H1 (cell line): ENCODE results near the gene BMF. TPM values are rescaled to one million over a fixed set of nuclear protein-coding genes. Genes with fewer than 3 reads are reported as not detected.

Source experiments
- BCL11A ChIP-seq, 2 experiments: IDR thresholded peaks; one replicate each; pipeline ENCODE4 v1.6.1; 2011; ENCODE audit warnings: low read depth in 2 of 2, low read length in 2 of 2, mild to moderate bottlenecking in 2 of 2
- BRCA1 ChIP-seq: IDR thresholded peaks from 2 replicates; pipeline ENCODE4 v1.6.1; 2012; ENCODE audit warnings: low read depth, low read length, improper control_type of control experiment
- CBX5 ChIP-seq: fragments of 300-800, 300-1000 bp; sonication (generic); IDR thresholded peaks from 2 replicates; pipeline ENCODE4 v1.7.1; 2016; ENCODE audit warnings: antibody characterized with exemption, low read length, low read depth
- EZH2 ChIP-seq: fragments of 200-600 bp; sonication (generic); IDR thresholded peaks from 2 replicates; pipeline ENCODE4 v1.7.1; 2012; ENCODE audit warnings: low read depth, mild to moderate bottlenecking, moderate library complexity, low read length, inconsistent platforms; ENCODE audit not compliant: severe bottlenecking
- KDM4A ChIP-seq: IDR thresholded peaks from one replicate; pipeline ENCODE4 v1.7.1; 2012; ENCODE audit warnings: low read depth, mild to moderate bottlenecking, moderate library complexity, low read length, inconsistent platforms; ENCODE audit not compliant: severe bottlenecking
- MAFK ChIP-seq: IDR thresholded peaks from 2 replicates; pipeline ENCODE4 v1.6.1; 2012; ENCODE audit warnings: low read depth, mild to moderate bottlenecking, improper control_type of control experiment, low read length
- TCF12 ChIP-seq: IDR thresholded peaks from 2 replicates; pipeline ENCODE4 v1.6.1; 2011; ENCODE audit warnings: low read depth, mild to moderate bottlenecking, low read length
- polyA plus RNA-seq, 7 experiments: library from polyadenylated mRNA; depleted of rRNA in 3 of 7; stranded (reverse) in 5 of 7; unstranded in 2 of 7; fragments of >200 nt in 5 of 7; fragments of 200-250 nt in 2 of 7; gene quantifications; 1 replicate in 5 of 7; 2 replicates in 1 of 7; 4 replicates in 1 of 7; pipeline versions ENCODE4 v1.2.1 to v1.2.3, GENCODE V29; 2011 to 2013; ENCODE audit warnings: missing spikeins in 2 of 7, mixed read lengths in 2 of 7
- total RNA-seq: library from RNA; stranded (reverse); fragmentation: NEBNext Ultra II Directional; extraction: Animal tissue kit (Norgen Biotek cat#: 25700); gene quantifications from 2 replicates; pipeline ENCODE4 v1.2.1, GENCODE V29; 2021
- TF ChIP-seq, protein P1 (sequence below): fragments of 300-600 bp; sonication (generic); IDR thresholded peaks from 2 replicates; pipeline ENCODE4 v1.7.1; 2012; ENCODE audit warnings: low read length, moderate library complexity, mild to moderate bottlenecking, inconsistent platforms; ENCODE audit not compliant: insufficient replicate concordance
- TF ChIP-seq, protein P2 (sequence below): IDR thresholded peaks from 2 replicates; pipeline ENCODE4 v1.6.1; 2012; ENCODE audit warnings: inconsistent platforms

Gene BMF
- total and polyA plus RNA-seq, 2 of the 8 experiments (the other 6 are each of a cell fraction or from before 2014, with no cell fraction given), result 21.2 to 24.2 TPM

DNA sequence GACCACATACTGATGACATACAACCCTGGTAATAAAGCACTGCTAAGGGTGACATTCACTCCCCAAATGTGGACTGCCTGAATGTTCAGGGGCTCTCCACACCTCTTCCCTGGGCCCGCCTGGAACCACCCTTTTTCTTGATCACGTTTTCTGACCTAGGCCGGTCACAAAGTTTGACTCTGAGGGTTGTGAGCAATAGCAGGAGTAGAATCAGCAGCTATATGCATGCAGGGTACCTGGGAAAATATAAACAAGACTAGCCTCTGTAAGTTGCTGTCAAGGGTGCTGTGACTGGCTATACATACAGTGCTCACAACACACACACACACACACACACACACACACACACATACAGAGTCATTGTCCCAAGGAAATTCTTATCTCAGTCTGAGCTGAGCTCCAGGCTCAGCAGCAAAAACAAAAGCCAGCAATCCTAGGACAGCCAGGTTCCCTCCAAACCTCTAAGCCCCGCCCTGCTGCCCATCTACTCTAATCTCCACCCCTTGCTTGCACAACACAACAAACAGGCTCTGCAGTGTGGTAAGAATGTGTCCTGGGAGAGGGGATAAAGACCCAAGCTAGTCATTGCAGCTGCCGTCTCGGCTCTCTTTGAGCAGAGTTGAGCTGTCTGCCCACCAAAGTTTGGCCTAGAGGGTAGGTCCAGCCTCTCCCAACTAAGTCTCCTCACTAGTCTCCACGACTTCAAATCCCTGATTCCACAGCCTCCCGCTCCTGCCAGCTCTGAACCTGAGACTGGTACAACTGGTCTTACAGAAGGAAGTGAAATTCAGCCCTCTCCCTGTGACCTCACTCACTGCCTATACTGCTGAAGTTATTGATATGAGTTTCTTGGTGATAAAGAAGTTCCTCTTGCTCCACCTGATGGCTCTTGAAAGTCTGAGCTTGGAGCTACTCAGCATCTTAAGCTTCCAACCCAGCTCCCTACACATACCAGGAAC is 2.2 kb downstream of the BMF start (continued):
- TF ChIP-seq KDM4A (no peak), TCF12 (peak; percentile 42; the same call in 1 of the 2 replicates), BCL11A (IDR thresholded peaks at IDR 0.05; ENCODE audit: low read depth in 2 of 2, low read length in 2 of 2) (no peak), BRCA1 (no peak), CBX5 (no peak), EZH2 (no peak), MAFK (no peak)
- TF ChIP-seq, protein P1, sequence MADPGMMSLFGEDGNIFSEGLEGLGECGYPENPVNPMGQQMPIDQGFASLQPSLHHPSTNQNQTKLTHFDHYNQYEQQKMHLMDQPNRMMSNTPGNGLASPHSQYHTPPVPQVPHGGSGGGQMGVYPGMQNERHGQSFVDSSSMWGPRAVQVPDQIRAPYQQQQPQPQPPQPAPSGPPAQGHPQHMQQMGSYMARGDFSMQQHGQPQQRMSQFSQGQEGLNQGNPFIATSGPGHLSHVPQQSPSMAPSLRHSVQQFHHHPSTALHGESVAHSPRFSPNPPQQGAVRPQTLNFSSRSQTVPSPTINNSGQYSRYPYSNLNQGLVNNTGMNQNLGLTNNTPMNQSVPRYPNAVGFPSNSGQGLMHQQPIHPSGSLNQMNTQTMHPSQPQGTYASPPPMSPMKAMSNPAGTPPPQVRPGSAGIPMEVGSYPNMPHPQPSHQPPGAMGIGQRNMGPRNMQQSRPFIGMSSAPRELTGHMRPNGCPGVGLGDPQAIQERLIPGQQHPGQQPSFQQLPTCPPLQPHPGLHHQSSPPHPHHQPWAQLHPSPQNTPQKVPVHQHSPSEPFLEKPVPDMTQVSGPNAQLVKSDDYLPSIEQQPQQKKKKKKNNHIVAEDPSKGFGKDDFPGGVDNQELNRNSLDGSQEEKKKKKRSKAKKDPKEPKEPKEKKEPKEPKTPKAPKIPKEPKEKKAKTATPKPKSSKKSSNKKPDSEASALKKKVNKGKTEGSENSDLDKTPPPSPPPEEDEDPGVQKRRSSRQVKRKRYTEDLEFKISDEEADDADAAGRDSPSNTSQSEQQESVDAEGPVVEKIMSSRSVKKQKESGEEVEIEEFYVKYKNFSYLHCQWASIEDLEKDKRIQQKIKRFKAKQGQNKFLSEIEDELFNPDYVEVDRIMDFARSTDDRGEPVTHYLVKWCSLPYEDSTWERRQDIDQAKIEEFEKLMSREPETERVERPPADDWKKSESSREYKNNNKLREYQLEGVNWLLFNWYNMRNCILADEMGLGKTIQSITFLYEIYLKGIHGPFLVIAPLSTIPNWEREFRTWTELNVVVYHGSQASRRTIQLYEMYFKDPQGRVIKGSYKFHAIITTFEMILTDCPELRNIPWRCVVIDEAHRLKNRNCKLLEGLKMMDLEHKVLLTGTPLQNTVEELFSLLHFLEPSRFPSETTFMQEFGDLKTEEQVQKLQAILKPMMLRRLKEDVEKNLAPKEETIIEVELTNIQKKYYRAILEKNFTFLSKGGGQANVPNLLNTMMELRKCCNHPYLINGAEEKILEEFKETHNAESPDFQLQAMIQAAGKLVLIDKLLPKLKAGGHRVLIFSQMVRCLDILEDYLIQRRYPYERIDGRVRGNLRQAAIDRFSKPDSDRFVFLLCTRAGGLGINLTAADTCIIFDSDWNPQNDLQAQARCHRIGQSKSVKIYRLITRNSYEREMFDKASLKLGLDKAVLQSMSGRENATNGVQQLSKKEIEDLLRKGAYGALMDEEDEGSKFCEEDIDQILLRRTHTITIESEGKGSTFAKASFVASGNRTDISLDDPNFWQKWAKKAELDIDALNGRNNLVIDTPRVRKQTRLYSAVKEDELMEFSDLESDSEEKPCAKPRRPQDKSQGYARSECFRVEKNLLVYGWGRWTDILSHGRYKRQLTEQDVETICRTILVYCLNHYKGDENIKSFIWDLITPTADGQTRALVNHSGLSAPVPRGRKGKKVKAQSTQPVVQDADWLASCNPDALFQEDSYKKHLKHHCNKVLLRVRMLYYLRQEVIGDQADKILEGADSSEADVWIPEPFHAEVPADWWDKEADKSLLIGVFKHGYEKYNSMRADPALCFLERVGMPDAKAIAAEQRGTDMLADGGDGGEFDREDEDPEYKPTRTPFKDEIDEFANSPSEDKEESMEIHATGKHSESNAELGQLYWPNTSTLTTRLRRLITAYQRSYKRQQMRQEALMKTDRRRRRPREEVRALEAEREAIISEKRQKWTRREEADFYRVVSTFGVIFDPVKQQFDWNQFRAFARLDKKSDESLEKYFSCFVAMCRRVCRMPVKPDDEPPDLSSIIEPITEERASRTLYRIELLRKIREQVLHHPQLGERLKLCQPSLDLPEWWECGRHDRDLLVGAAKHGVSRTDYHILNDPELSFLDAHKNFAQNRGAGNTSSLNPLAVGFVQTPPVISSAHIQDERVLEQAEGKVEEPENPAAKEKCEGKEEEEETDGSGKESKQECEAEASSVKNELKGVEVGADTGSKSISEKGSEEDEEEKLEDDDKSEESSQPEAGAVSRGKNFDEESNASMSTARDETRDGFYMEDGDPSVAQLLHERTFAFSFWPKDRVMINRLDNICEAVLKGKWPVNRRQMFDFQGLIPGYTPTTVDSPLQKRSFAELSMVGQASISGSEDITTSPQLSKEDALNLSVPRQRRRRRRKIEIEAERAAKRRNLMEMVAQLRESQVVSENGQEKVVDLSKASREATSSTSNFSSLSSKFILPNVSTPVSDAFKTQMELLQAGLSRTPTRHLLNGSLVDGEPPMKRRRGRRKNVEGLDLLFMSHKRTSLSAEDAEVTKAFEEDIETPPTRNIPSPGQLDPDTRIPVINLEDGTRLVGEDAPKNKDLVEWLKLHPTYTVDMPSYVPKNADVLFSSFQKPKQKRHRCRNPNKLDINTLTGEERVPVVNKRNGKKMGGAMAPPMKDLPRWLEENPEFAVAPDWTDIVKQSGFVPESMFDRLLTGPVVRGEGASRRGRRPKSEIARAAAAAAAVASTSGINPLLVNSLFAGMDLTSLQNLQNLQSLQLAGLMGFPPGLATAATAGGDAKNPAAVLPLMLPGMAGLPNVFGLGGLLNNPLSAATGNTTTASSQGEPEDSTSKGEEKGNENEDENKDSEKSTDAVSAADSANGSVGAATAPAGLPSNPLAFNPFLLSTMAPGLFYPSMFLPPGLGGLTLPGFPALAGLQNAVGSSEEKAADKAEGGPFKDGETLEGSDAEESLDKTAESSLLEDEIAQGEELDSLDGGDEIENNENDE, result no peak
- TF ChIP-seq, protein P2, sequence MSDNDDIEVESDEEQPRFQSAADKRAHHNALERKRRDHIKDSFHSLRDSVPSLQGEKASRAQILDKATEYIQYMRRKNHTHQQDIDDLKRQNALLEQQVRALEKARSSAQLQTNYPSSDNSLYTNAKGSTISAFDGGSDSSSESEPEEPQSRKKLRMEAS, result peak; percentile 31; the same call in 1 of the 2 replicates
